ENCODE data around the gene SNAP23. TPM values are rescaled to one million over a fixed set of nuclear protein-coding genes. Genes with fewer than 3 reads are reported as not detected.

The SNAP23 gene
- total RNA-seq = 84.8 TPM

DNA sequence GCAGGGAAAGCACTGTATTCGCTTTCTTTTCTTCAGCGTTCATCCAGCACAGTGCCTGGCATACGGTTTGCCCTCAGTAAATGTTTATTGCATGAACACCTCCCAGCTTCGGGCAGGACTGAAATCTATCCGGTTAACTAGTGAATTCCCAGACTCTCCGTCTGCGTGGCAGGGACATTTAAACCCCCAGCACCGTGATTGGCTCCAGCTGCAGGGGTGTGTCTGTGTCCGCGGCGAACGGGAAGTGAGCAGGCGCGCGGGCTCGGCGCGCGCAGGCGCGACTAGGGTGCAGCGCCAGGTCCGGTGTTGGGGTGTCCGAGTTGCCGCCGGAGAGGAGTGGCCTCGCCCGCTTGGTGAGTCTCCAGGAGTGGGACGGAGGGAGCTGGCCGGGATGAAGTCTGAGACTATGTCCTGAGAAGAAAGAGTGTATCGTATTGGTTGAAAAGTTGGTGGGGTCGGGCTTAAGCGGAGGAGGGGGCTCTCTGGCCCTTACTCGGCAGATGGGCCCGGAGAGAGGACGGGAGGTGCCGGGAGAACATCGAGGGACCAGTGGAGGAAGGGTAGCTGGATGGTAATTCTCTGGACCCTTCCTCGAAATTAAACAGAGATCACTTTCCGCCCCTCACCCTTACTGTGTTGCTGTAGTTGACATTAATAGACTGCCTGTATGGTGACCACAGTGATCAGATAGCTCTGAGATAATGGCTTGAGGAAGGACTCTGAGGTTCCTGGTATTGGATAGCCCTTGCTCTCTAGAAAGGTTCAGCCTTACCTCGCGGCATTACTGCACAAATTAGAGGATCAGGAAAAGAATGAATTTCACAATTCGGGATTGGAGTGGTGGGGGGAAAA is at the start of gene SNAP23:
TSS of gene SNAP23 (plus strand) at position 274 of the 852 bp plus-strand sequence. CDS start 16,213 bp downstream, outside the sequence.
- no peaks in the 10 kb centered on the region for H3K9me3 ChIP-seq (ENCODE audit: low read depth, low read length)
- no peaks in the 10 kb centered on the region for H3K27me3 ChIP-seq (ENCODE audit: insufficient read depth, low read length)
- H3K4me1 ChIP-seq (ENCODE audit: insufficient read depth, low read length) = peaks cover 77% of the 10 kb centered on the region
- H3K4me3 ChIP-seq (ENCODE audit: low read length) = peak within 1 kb of the TSS; percentile 98

- Histone ChIP-seq H3K4me1 (ENCODE audit: insufficient read depth, low read length) (no peaks in the 10 kb centered on the region), H3K4me3 (ENCODE audit: low read length) (no peak overlapping the region), H3K9me3 (ENCODE audit: low read depth, low read length) (no peaks in the 10 kb centered on the region), H3K27me3 (ENCODE audit: insufficient read depth, low read length) (no peaks in the 10 kb centered on the region)
Measured at GRCh38 chr15:42447599-42447998, 47.8 kb upstream of the SNAP23 start.

DNA sequence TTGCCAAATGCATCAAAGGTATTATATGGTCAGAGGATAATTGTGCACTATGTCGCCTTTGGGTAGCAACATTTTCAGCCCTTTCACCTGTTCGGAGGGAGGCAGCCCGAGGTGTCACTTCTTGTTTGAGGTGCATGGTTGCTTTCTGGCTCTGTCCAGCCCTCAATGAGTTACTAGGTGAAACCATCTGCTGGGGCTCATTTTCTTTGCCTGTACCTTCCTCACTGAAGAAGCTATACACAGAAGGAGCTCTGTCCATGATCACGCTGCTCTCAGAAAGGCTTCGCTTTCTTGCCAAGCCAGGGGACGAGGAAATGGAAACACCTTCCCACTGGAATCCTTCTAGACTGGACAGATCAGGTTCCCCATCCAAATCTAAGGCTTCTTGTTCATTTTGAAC is 47.2 kb upstream of the SNAP23 start:
- H3K4me1 ChIP-seq (ENCODE audit: insufficient read depth, low read length) = no peaks in the 10 kb centered on the region
- H3K4me3 ChIP-seq (ENCODE audit: low read length) = no peak overlapping the region
- no peaks in the 10 kb centered on the region for H3K27me3 ChIP-seq (ENCODE audit: insufficient read depth, low read length)

GRCh38 chr15:42449770-42450424 is 45.5 kb upstream of the SNAP23 start:
- Histone ChIP-seq H3K4me1 (ENCODE audit: insufficient read depth, low read length) (no peaks in the 10 kb centered on the region), H3K27me3 (ENCODE audit: insufficient read depth, low read length) (no peaks in the 10 kb centered on the region), H3K9me3 (ENCODE audit: low read depth, low read length) (no peaks in the 10 kb centered on the region), H3K4me3 (ENCODE audit: low read length) (no peak overlapping the region)

More for the DNA sequence above, 47.2 kb upstream of the SNAP23 start:
- H3K9me3 ChIP-seq (ENCODE audit: low read depth, low read length) = no peaks in the 10 kb centered on the region

DNA sequence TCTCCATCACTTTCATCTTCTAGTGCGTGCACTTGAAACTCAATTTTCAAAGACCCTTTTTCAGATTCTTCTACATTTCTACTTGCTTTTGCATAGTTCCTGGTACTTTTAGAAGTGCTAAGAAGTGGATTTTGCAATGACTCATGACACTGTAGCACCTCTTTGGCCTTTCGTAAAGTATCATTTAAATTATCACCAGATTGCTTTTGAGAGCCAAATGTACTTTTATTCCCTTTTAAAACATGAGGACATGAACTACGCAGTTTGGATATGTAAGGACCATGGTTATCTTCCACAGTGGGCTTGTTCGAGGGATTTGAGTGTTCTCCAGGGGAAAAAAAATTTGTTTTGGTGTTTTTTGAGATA is 45.0 kb upstream of the SNAP23 start:
- Histone ChIP-seq H3K4me1 (ENCODE audit: insufficient read depth, low read length) (no peaks in the 10 kb centered on the region), H3K4me3 (ENCODE audit: low read length) (no peak overlapping the region), H3K27me3 (ENCODE audit: insufficient read depth, low read length) (no peaks in the 10 kb centered on the region), H3K9me3 (ENCODE audit: low read depth, low read length) (no peaks in the 10 kb centered on the region)

- Histone ChIP-seq H3K9me3 (ENCODE audit: low read depth, low read length) (no peaks in the 10 kb centered on the region), H3K4me3 (ENCODE audit: low read length) (no peak overlapping the region), H3K27me3 (ENCODE audit: insufficient read depth, low read length) (no peaks in the 10 kb centered on the region), H3K4me1 (ENCODE audit: insufficient read depth, low read length) (no peaks in the 10 kb centered on the region)
Measured at GRCh38 chr15:42453826-42454225, 41.6 kb upstream of the SNAP23 start.

DNA sequence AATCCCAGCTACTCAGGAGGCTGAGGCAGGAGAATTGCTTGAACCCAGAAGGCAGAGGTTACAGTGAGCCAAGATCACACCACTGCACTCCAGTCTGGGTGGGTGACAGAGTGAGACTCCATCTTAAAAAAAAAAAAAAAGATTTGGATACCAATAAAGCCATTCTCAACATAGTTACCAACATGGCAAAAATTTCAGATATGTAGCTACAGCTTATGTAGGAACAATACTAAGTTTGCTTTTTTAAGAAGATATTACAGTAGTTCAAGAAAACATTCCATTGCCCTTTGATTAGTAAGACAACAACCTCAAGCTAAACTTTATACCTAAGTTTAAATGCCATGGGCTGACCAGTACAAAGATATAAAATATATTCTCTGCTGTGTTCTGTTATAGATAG is 38.9 kb upstream of the SNAP23 start:
- Histone ChIP-seq H3K4me3 (ENCODE audit: low read length) (no peak overlapping the region), H3K4me1 (ENCODE audit: insufficient read depth, low read length) (no peaks in the 10 kb centered on the region)

GRCh38 chr15:42456971-42457370 is 38.5 kb upstream of the SNAP23 start:
- H3K4me3 ChIP-seq (ENCODE audit: low read length) = no peak overlapping the region
- H3K27me3 ChIP-seq (ENCODE audit: insufficient read depth, low read length) = no peaks in the 10 kb centered on the region
- H3K9me3 ChIP-seq (ENCODE audit: low read depth, low read length) = no peaks in the 10 kb centered on the region
- H3K4me1 ChIP-seq (ENCODE audit: insufficient read depth, low read length) = no peaks in the 10 kb centered on the region

More for the DNA sequence above, 38.9 kb upstream of the SNAP23 start:
- Histone ChIP-seq H3K27me3 (ENCODE audit: insufficient read depth, low read length) (no peaks in the 10 kb centered on the region), H3K9me3 (ENCODE audit: low read depth, low read length) (no peaks in the 10 kb centered on the region)

DNA sequence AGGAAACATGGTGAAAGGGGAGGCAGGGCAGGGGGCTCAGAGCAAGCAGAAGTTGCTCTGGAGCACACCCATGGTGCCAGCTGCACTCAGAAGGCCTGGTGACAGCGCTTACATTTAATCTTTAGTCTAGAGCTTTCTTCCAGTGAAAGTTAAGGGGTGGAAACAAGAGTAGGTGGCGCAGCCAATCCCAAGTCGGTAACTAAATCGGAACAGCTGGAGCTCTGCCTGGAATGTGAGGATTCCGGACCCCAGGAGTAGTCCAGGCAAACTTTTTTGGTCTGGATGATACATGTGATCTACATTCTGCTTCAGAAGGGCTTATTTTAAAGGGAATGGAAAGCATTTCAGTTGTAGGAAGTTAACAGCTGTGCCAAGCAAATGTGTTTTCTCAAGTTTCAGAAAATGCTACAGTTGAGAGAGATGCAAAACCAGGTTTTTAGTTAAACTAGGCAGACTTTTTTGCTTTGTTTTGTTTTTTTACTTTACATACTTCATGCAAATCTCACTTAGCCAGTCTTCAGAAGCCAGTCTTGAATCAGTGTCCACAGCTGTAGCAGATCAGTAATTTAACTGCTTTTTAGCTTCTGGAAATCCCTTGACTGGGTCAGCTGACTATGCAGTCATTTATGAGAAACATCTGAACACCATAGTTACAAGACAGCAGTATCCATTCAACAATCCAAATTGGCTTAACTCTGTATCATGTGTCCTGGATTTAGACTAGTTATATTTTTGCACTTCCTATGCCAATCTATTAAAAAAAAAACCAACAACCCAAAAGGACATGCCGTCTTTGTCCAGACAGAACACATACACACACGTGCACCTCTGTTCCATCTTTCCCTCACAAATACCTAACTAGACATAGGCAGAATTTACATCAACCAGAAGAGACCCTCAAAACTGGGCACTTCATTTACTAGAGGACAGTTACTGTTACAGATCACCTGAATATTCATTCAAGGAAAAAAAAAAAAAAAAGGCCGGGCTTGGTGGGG is 37.7 kb upstream of the SNAP23 start:
- Histone ChIP-seq H3K4me3 (ENCODE audit: low read length) (no peak overlapping the region), H3K9me3 (ENCODE audit: low read depth, low read length) (no peaks in the 10 kb centered on the region), H3K27me3 (ENCODE audit: insufficient read depth, low read length) (no peaks in the 10 kb centered on the region), H3K4me1 (ENCODE audit: insufficient read depth, low read length) (no peaks in the 10 kb centered on the region)

GRCh38 chr15:42461261-42461660 is 34.2 kb upstream of the SNAP23 start:
- Histone ChIP-seq H3K27me3 (ENCODE audit: insufficient read depth, low read length) (no peaks in the 10 kb centered on the region), H3K4me3 (ENCODE audit: low read length) (no peak overlapping the region), H3K9me3 (ENCODE audit: low read depth, low read length) (no peaks in the 10 kb centered on the region), H3K4me1 (ENCODE audit: insufficient read depth, low read length) (no peaks in the 10 kb centered on the region)

- no peaks in the 10 kb centered on the region for H3K27me3 ChIP-seq (ENCODE audit: insufficient read depth, low read length)
- no peaks in the 10 kb centered on the region for H3K9me3 ChIP-seq (ENCODE audit: low read depth, low read length)
- H3K4me1 ChIP-seq (ENCODE audit: insufficient read depth, low read length) = no peaks in the 10 kb centered on the region
- H3K4me3 ChIP-seq (ENCODE audit: low read length) = no peak overlapping the region
Measured at GRCh38 chr15:42465520-42466259, 29.7 kb upstream of the SNAP23 start.

- Histone ChIP-seq H3K4me3 (ENCODE audit: low read length) (no peak overlapping the region), H3K27me3 (ENCODE audit: insufficient read depth, low read length) (no peaks in the 10 kb centered on the region), H3K4me1 (ENCODE audit: insufficient read depth, low read length) (peaks cover 16% of the 10 kb centered on the region), H3K9me3 (ENCODE audit: low read depth, low read length) (no peaks in the 10 kb centered on the region)
Measured at GRCh38 chr15:42471002-42471401, 24.4 kb upstream of the SNAP23 start.

DNA sequence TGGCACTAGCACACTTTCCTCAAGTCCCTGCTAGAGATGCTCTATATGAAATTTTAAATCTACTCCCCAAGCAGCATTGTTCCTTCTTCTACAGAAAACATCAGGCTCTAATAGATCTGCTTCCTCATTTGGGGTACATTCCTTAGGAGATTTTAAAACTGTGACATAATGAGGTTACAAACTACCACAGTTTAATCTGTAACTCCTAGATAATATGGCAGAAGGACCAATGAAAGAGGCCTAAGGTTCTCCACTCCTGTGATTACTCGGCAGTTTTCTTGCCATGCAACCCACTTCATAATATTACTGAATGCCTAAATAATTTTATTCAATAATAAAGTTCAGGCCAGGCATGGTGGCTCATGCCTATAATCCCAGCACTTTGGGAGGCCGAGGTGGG is 20.6 kb upstream of the SNAP23 start:
- Histone ChIP-seq H3K27me3 (ENCODE audit: insufficient read depth, low read length) (no peaks in the 10 kb centered on the region), H3K4me1 (ENCODE audit: insufficient read depth, low read length) (peaks cover 16% of the 10 kb centered on the region), H3K4me3 (ENCODE audit: low read length) (no peak overlapping the region), H3K9me3 (ENCODE audit: low read depth, low read length) (no peaks in the 10 kb centered on the region)

DNA sequence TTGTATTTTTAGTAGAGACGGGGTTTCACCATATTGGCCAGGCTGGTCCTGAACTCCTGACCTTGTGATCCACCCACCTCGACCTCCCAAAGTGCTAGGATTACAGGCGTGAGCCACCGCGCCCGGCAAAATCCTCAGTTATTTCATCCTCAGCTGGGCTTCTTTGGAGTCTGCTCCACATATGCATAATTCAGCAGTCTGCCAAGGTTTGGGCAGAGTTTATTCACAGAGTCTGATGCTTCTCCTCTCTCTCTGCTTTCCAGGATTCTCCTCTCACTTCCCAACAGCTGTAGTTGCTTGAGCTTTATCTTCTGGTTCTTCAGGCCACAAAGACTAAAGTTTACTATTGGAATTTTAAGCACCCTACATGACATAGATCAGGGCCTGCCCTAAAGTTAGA is 12.7 kb upstream of the SNAP23 start:
- H3K4me3 ChIP-seq (ENCODE audit: low read length) = no peak overlapping the region
- no peaks in the 10 kb centered on the region for H3K9me3 ChIP-seq (ENCODE audit: low read depth, low read length)
- no peaks in the 10 kb centered on the region for H3K4me1 ChIP-seq (ENCODE audit: insufficient read depth, low read length)
- no peaks in the 10 kb centered on the region for H3K27me3 ChIP-seq (ENCODE audit: insufficient read depth, low read length)

Measured in mononuclear cell (primary cell).